Activated naive CD4-positive, alpha-beta T cell treated with anti-CD3 and anti-CD28 coated beads, Interleukin-2, amount 50 U/mL, for 72 hours (primary cell): Measurements from ENCODE around the gene TACR1. TPM values are rescaled to one million over a fixed set of nuclear protein-coding genes. Genes with fewer than 3 reads are reported as not detected.
"Not testable (repeated sequence)": the region's sequence is repeated elsewhere in the genome, so short reads cannot be mapped to it uniquely, and the experiment has no call there.

Experiments
- ATAC-seq, 2 donors: fragments of 150-1000 bp; cut with Tn5 transposase; 2 replicates each; pipeline ENCODE4 v1.10.0; 2021; ENCODE audit warnings: mild to moderate bottlenecking in 2 of 2, moderate library complexity in 2 of 2
- DNase-seq, 2 donors: peaks; one replicate each; pipeline ENCODE4 v3.0.0; 2021 to 2022; ENCODE audit warnings: low spot score in 2 of 2
- H3K27ac Mint-ChIP-seq, 2 donors: one replicate each; pipeline ENCODE4 v1.8.0; 2022; ENCODE audit warnings: mild to moderate bottlenecking in 2 of 2, mixed read lengths in 2 of 2
- H3K36me3 Mint-ChIP-seq, 2 donors: one replicate each; pipeline ENCODE4 v1.8.0; 2022; ENCODE audit warnings: mixed read lengths in 2 of 2
- H3K9me3 Mint-ChIP-seq, 2 donors: one replicate each; pipeline ENCODE4 v1.8.0; 2022; ENCODE audit warnings: mixed read lengths in 2 of 2
- total RNA-seq, 2 donors: library from RNA; stranded (reverse); gene quantifications; one replicate each; pipeline ENCODE4 v1.2.3, GENCODE V29; 2022

The TACR1 gene
- total RNA-seq, 2 donors from 2014 or later, result not detected

GRCh38 chr2:75204833-75205232, 5.5 kb upstream of the TACR1 start:
- no peak for ATAC-seq
- no peaks in the 10 kb centered on the region for H3K36me3 Mint-ChIP-seq
- peaks cover 0 to 3% of the 10 kb centered on the region in 2 donors for H3K9me3 Mint-ChIP-seq
- H3K27ac Mint-ChIP-seq, result no peak overlapping the region
- no peak for DNase-seq

GRCh38 chr2:75202359-75202758, 3.0 kb upstream of the TACR1 start:
- no peak for ATAC-seq
- H3K36me3 Mint-ChIP-seq, result no peaks in the 10 kb centered on the region
- no peak for DNase-seq
- H3K9me3 Mint-ChIP-seq, result no peaks in the 10 kb centered on the region
- no peak overlapping the region for H3K27ac Mint-ChIP-seq

- peak in 1 of 2 donors; percentile 59 for ATAC-seq
- Mint-ChIP-seq H3K36me3 (no peaks in the 10 kb centered on the region), H3K9me3 (no peaks in the 10 kb centered on the region), H3K27ac (no peak overlapping the region)
- DNase-seq, result peak in 1 of 2 donors; percentile 15
These were observed 1.1 kb upstream of the TACR1 start for GRCh38 chr2:75200140-75201096.

- DNase-seq (no peak), ATAC-seq (no peak)
- Mint-ChIP-seq H3K36me3 (no peaks in the 10 kb centered on the region), H3K9me3 (no peaks in the 10 kb centered on the region), H3K27ac (no peak overlapping the region)
These were observed 4.1 kb downstream of the TACR1 start for GRCh38 chr2:75195076-75195691.

GRCh38 chr2:75194184-75194868, 5.0 kb downstream of the TACR1 start:
- H3K9me3 Mint-ChIP-seq, result no peaks in the 10 kb centered on the region
- H3K27ac Mint-ChIP-seq, result no peak overlapping the region
- no peak for ATAC-seq
- no peak for DNase-seq
- H3K36me3 Mint-ChIP-seq, result no peaks in the 10 kb centered on the region

- H3K27ac Mint-ChIP-seq, result no peak overlapping the region
- H3K9me3 Mint-ChIP-seq, result no peaks in the 10 kb centered on the region
- ATAC-seq (no peak), DNase-seq (no peak)
- H3K36me3 Mint-ChIP-seq, result no peaks in the 10 kb centered on the region
These were observed 6.8 kb downstream of the TACR1 start for GRCh38 chr2:75192496-75192895.

GRCh38 chr2:75190271-75190990, 8.9 kb downstream of the TACR1 start:
- no peak overlapping the region for H3K27ac Mint-ChIP-seq
- DNase-seq (no peak), ATAC-seq (no peak)
- no peaks in the 10 kb centered on the region for H3K9me3 Mint-ChIP-seq
- H3K36me3 Mint-ChIP-seq, result no peaks in the 10 kb centered on the region

GRCh38 chr2:75186821-75187220, 12.5 kb downstream of the TACR1 start:
- DNase-seq, result no peak
- ATAC-seq, result no peak
- no peaks in the 10 kb centered on the region for H3K9me3 Mint-ChIP-seq
- no peak overlapping the region for H3K27ac Mint-ChIP-seq
- no peaks in the 10 kb centered on the region for H3K36me3 Mint-ChIP-seq

- DNase-seq, result no peak
- Mint-ChIP-seq H3K36me3 (no peaks in the 10 kb centered on the region), H3K9me3 (no peaks in the 10 kb centered on the region), H3K27ac (no peak overlapping the region)
- no peak for ATAC-seq
These were observed 16.7 kb downstream of the TACR1 start for GRCh38 chr2:75182606-75183005.

- no peaks in the 10 kb centered on the region for H3K36me3 Mint-ChIP-seq
- no peak for ATAC-seq
These were observed 18.8 kb downstream of the TACR1 start for GRCh38 chr2:75180476-75180875.

GRCh38 chr2:75177427-75177826, 21.9 kb downstream of the TACR1 start:
- Mint-ChIP-seq H3K27ac (no peak overlapping the region), H3K9me3 (no peaks in the 10 kb centered on the region), H3K36me3 (no peaks in the 10 kb centered on the region)
- ATAC-seq (no peak), DNase-seq (no peak)

More at GRCh38 chr2:75180476-75180875, 18.8 kb downstream of the TACR1 start:
- Mint-ChIP-seq H3K9me3 (no peaks in the 10 kb centered on the region), H3K27ac (no peak overlapping the region)
- DNase-seq, result no peak

- no peak for DNase-seq
- ATAC-seq, result no peak
- Mint-ChIP-seq H3K36me3 (no peaks in the 10 kb centered on the region), H3K9me3 (no peaks in the 10 kb centered on the region), H3K27ac (no peak overlapping the region)
These were observed 23.9 kb downstream of the TACR1 start for GRCh38 chr2:75175456-75175855.

- no peaks in the 10 kb centered on the region for H3K9me3 Mint-ChIP-seq
- no peak for ATAC-seq
- DNase-seq, result no peak
- no peak overlapping the region for H3K27ac Mint-ChIP-seq
- H3K36me3 Mint-ChIP-seq, result no peaks in the 10 kb centered on the region
These were observed 24.3 kb downstream of the TACR1 start for GRCh38 chr2:75174981-75175380.

GRCh38 chr2:75174519-75174918, 24.8 kb downstream of the TACR1 start:
- no peak for DNase-seq
- no peaks in the 10 kb centered on the region for H3K9me3 Mint-ChIP-seq
- no peak for ATAC-seq
- H3K36me3 Mint-ChIP-seq, result no peaks in the 10 kb centered on the region
- H3K27ac Mint-ChIP-seq, result no peak overlapping the region

- no peaks in the 10 kb centered on the region for H3K36me3 Mint-ChIP-seq
- no peak for DNase-seq
- ATAC-seq, result no peak
- H3K9me3 Mint-ChIP-seq, result no peaks in the 10 kb centered on the region
- H3K27ac Mint-ChIP-seq, result no peak overlapping the region
These were observed 25.6 kb downstream of the TACR1 start for GRCh38 chr2:75173740-75174139.

GRCh38 chr2:75171423-75171822, 27.9 kb downstream of the TACR1 start:
- not testable (repeated sequence) for DNase-seq, H3K27ac Mint-ChIP-seq, H3K9me3 Mint-ChIP-seq, ATAC-seq, H3K36me3 Mint-ChIP-seq

GRCh38 chr2:75170889-75171288, 28.4 kb downstream of the TACR1 start:
- H3K9me3 Mint-ChIP-seq, result no peaks in the 10 kb centered on the region
- DNase-seq, result no peak
- no peaks in the 10 kb centered on the region for H3K36me3 Mint-ChIP-seq
- no peak overlapping the region for H3K27ac Mint-ChIP-seq
- no peak for ATAC-seq
